Ammon's horn (tissue), 1 donor: ENCODE data around the gene SERAC1.

ENCODE experiments used
- DNase-seq: peaks from one replicate; pipeline ENCODE4 v3.0.0-alpha.2; 2016; ENCODE audit warnings: low spot score

The SERAC1 gene

GRCh38 chr6:158076548-158076947, 91.5 kb downstream of the SERAC1 start:
- no peak for DNase-seq

- DNase-seq, result no peak
Observed at GRCh38 chr6:158073776-158074175, 94.3 kb downstream of the SERAC1 start.

- DNase-seq, result peak; percentile 90
Observed at GRCh38 chr6:158072083-158072721, 95.9 kb downstream of the SERAC1 start.

GRCh38 chr6:158071121-158072082, 96.7 kb downstream of the SERAC1 start:
- DNase-seq, result no peak

GRCh38 chr6:158070513-158070912, 97.5 kb downstream of the SERAC1 start:
- DNase-seq, result peak; percentile 61

GRCh38 chr6:158069800-158070195, 98.3 kb downstream of the SERAC1 start:
- DNase-seq, result no peak

- no peak for DNase-seq
Observed at GRCh38 chr6:158068893-158069799, 98.9 kb downstream of the SERAC1 start.

- no peak for DNase-seq
Observed at GRCh38 chr6:158068156-158068892, 99.7 kb downstream of the SERAC1 start.

GRCh38 chr6:158067436-158068015, 100.5 kb downstream of the SERAC1 start:
- no peak for DNase-seq

- DNase-seq, result no peak
Observed at GRCh38 chr6:158066136-158066781, 101.8 kb downstream of the SERAC1 start.

- no peak for DNase-seq
Observed at GRCh38 chr6:158064725-158065251, 103.3 kb downstream of the SERAC1 start.

- no peak for DNase-seq
Observed at GRCh38 chr6:158063736-158064135, 104.3 kb downstream of the SERAC1 start.

GRCh38 chr6:158061709-158062461, 106.2 kb downstream of the SERAC1 start:
- no peak for DNase-seq

- peak; percentile 38 for DNase-seq
Observed at GRCh38 chr6:158061361-158061708, 106.7 kb downstream of the SERAC1 start.

GRCh38 chr6:158060455-158061360, 107.4 kb downstream of the SERAC1 start:
- peak; percentile 78 for DNase-seq
